BJ (cell line): Measurements from ENCODE around the gene DNM1. TPM values are rescaled to one million over a fixed set of nuclear protein-coding genes. Genes with fewer than 3 reads are reported as not detected.
A peak's percentile ranks its signal among the peaks of the same experiment; 100 is the strongest.

Experiments used
- CTCF ChIA-PET: fragments of 350-600 bp; formaldehyde crosslinking; extraction: SDS; loops from one replicate; lab custom pipeline; 2021; ENCODE audit warnings: antibody characterized with exemption, inconsistent platforms; lab: Yijun Ruan, JAX
- POLR2A ChIA-PET: fragments of 300-600 bp; sonication (Branson Sonifier 250); formaldehyde crosslinking; extraction: SDS; loops from one replicate; lab custom pipeline; 2021; ENCODE audit warnings: antibody characterized with exemption; lab: Charles Lee
- DNase-seq: peaks from one replicate; pipeline ENCODE4 v3.0.0-alpha.2; 2011; ENCODE audit warnings: low read depth
- H3K27me3 ChIP-seq: 2 replicates; pipeline ENCODE4 v1.6.0; 2011; ENCODE audit warnings: low read length; ENCODE audit not compliant: control insufficient read depth, insufficient read depth
- H3K36me3 ChIP-seq: 2 replicates; pipeline ENCODE4 v1.5.1; 2011; ENCODE audit warnings: low read length; ENCODE audit not compliant: control insufficient read depth, insufficient read depth
- H3K4me3 ChIP-seq: 2 replicates; pipeline ENCODE4 v1.5.1; 2011; ENCODE audit warnings: low read depth, mild to moderate bottlenecking, control low read depth, low read length
- polyA plus RNA-seq: library from polyadenylated mRNA; depleted of rRNA; stranded (reverse); fragments of >200 nt; gene quantifications from 2 replicates; pipeline ENCODE4 v1.2.3, GENCODE V29; 2011
- TF ChIP-seq, protein P1 (sequence below): IDR thresholded peaks from 2 replicates; pipeline ENCODE4 v1.5.1; 2011; ENCODE audit warnings: low read depth, mild to moderate bottlenecking, control low read depth, inconsistent platforms, low read length, moderate library complexity; ENCODE audit not compliant: insufficient read depth

The DNM1 gene
- polyA plus RNA-seq, 1 experiment: 8.4 TPM

DNA sequence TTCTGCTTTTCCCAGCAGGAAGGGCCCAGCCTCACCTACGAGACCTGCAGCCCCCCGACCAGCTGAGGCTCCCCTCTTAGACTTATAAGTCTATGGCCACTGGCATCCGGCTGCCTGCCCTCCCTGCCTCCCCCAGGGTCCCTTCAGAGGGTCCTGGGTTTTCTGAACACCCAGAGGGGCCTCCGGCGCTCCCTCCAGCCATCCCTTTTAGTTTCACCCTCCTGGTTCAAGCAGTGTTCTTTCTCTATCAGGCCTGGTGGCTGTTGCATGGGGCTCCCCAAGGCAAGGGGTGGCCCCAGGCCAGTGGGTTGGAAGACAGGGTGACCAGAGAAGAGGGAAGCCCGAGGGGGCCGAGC is 50.8 kb downstream of the DNM1 start:
- Histone ChIP-seq H3K36me3 (peaks cover 25% of the 10 kb centered on the region), H3K4me3 (no peak overlapping the region), H3K27me3 (no peaks in the 10 kb centered on the region)
- POLR2A ChIA-PET: no interaction called here
- TF ChIP-seq, protein P1, sequence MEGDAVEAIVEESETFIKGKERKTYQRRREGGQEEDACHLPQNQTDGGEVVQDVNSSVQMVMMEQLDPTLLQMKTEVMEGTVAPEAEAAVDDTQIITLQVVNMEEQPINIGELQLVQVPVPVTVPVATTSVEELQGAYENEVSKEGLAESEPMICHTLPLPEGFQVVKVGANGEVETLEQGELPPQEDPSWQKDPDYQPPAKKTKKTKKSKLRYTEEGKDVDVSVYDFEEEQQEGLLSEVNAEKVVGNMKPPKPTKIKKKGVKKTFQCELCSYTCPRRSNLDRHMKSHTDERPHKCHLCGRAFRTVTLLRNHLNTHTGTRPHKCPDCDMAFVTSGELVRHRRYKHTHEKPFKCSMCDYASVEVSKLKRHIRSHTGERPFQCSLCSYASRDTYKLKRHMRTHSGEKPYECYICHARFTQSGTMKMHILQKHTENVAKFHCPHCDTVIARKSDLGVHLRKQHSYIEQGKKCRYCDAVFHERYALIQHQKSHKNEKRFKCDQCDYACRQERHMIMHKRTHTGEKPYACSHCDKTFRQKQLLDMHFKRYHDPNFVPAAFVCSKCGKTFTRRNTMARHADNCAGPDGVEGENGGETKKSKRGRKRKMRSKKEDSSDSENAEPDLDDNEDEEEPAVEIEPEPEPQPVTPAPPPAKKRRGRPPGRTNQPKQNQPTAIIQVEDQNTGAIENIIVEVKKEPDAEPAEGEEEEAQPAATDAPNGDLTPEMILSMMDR: no peak
- CTCF ChIA-PET: interaction anchor here (0.9 to 3.9 kb wide), 5 partner anchors 9 to 50 kb away, joined by 3 to 24 read pairs (median 4); partner anchors contain the start of gene DNM1
- DNase-seq: no peak

DNA sequence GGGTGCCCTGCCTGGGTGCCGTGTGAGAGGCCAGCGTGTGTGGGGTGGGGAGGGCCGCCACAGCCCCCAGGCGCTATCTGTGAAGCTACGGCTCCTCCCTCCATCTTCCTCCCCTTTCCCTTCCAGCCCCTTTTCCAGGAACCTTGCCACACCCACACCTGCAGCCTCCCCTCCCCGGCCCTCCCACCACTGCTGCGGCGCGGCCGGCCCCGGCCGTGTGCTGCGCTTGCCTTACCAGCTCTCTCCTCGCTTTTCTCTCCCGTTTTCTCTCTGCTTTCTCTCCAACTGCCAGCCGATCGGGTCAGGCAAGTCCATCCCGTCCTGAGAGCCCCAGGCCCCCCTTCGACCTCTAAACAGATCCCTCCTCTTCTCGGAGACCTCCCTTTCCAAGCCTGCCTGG is 51.2 kb downstream of the DNM1 start:
- ChIA-PET POLR2A (no interaction called here), CTCF (interaction anchor here (1.1 to 3.9 kb wide), 5 partner anchors 9 to 45 kb away, joined by 3 to 24 read pairs (median 4); no protein-coding TSS in a partner anchor)
- H3K4me3 ChIP-seq: no peak overlapping the region
- no peak for DNase-seq
- H3K36me3 ChIP-seq: peaks cover 29% of the 10 kb centered on the region
- no peaks in the 10 kb centered on the region for H3K27me3 ChIP-seq
- TF ChIP-seq, protein P1: no peak

DNA sequence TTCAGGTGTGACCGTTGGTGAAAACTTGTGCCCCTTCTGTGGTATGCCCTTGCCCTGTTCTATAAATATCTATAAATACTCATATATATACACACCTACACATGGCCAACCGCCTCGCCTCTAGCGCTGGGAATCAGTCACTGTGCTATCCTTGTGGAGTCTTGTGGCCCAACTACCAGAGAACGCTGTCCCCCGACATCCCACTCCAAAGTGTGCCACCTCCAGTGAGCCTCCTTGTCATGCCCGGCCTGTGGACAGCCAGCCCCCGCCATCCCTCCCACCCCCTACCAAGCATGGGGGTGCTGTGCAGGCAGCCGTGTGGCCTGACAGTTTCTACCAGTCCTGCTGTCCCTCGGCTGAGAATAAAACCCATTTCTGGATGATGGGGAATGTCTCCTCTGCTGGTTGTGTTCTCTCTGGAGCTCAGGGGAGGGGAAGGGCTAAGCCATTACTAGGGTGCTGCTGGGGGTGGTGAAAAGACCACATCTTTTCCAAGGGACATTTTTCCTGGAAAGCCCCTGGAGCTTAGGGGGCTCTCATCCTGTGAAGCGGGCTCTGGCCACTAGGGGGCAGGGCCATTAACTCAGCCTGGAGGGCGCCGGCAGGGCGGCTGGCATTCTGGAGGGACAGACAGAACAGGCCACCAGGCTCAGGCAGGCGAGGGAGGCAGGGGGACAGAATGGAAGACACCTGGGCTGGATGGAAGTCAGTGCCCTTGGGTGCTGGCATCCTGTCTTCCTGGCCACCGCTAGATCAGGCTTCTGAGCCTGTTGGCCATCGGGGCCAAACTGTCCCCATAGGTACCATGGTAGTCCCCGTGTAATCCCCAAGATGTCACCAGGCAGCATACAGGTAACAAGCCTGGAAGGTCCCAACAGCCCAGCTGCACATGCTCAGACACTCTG is 51.9 kb downstream of the DNM1 start:
- Histone ChIP-seq H3K27me3 (no peaks in the 10 kb centered on the region), H3K36me3 (peaks cover 36% of the 10 kb centered on the region), H3K4me3 (no peak overlapping the region)
- POLR2A ChIA-PET: no interaction called here
- no peak for DNase-seq
- TF ChIP-seq, protein P1: peak; percentile 94
- CTCF ChIA-PET: interaction anchor here (0.7 to 3.9 kb wide), 16 partner anchors 9 to 156 kb away, joined by 3 to 24 read pairs (median 4); partner anchors contain the start of genes DNM1, GOLGA2 and SWI5

DNA sequence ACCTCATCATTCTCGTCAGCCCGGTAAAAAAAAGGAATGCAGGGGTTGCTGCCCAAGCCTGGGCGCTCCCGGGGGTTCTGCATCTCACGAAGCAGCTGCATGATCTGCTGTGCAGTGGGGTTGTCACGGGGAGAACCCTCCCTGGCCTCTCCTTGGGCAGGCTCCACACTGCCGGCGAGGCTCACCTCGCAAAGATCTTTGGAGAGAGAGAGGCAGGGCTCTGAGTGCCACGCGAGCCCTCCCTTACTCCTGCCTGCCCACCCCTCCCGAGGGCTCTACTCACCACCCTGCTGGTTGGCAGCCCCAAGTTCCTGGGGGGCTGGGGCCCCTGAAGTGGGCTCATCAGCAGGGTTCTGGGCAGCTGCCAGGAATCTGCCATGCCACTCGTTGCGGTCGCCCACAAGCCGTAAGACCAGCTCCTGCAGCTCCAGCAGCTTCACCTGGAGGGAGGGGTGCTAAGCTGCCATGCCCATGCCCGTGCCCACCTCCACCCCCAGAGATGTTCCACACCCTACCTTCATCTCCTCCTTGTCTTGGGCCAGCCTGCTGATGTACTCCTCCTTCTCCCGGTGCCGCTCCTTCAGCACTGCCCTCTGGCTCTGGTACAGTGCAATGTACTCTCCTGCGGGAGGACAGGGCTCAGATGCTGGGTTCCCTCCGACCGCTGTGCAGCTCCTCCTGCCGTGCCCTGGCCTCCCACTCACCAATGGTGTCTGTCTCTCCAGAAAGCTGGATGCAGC is 54.1 kb downstream of the DNM1 start:
- CTCF ChIA-PET: interaction anchor here (3.9 kb wide), 1 partner anchor 12 kb away, joined by 24 read pairs; no protein-coding TSS in a partner anchor
- no peak for DNase-seq
- Histone ChIP-seq H3K36me3 (peaks cover 51% of the 10 kb centered on the region), H3K27me3 (no peaks in the 10 kb centered on the region), H3K4me3 (no peak overlapping the region)
- TF ChIP-seq, protein P1: no peak
- POLR2A ChIA-PET: no interaction called here

DNA sequence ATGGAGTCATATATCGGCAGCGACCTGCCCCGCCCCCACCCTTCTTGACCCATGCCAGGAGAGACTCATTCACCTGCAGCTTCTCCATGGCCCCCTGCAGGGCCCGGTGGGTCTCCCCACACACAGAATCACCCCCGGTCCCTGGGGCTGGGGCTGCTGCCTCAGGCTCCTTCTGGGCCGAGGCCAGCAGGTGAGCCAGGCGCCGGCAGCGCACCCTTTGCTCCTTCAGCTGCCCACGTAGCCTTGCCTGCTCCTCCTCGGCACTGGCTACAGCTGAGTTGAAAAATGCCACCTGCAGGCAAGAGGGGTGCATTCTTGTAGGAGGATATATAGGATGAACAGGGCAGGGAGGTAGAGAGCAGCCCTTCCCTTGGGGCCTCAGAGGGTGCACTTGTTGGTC is 54.7 kb downstream of the DNM1 start:
- H3K36me3 ChIP-seq: peaks cover 57% of the 10 kb centered on the region
- ChIA-PET POLR2A (no interaction called here), CTCF (no interaction called here)

More for the DNA sequence above, 54.7 kb downstream of the DNM1 start:
- TF ChIP-seq, protein P1: no peak
- Histone ChIP-seq H3K27me3 (no peaks in the 10 kb centered on the region), H3K4me3 (no peak overlapping the region)
- DNase-seq: no peak
